ENCODE data around the gene UFM1.

DNA sequence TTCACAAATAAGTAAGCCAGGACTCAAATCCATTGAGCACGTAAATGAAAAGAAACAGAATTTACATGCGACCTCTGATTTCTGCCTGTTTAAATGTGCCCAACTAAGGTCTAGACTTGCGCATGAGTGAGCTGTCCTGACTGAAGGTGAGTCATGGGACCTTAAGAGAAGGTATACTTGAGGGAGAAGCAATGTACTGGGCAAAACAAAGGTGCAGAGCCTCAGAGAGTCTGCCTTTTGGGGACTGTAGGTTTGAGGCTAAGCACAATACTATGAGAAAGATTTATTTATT is 45.8 kb downstream of the UFM1 start:
- TF ChIP-seq, protein P1, sequence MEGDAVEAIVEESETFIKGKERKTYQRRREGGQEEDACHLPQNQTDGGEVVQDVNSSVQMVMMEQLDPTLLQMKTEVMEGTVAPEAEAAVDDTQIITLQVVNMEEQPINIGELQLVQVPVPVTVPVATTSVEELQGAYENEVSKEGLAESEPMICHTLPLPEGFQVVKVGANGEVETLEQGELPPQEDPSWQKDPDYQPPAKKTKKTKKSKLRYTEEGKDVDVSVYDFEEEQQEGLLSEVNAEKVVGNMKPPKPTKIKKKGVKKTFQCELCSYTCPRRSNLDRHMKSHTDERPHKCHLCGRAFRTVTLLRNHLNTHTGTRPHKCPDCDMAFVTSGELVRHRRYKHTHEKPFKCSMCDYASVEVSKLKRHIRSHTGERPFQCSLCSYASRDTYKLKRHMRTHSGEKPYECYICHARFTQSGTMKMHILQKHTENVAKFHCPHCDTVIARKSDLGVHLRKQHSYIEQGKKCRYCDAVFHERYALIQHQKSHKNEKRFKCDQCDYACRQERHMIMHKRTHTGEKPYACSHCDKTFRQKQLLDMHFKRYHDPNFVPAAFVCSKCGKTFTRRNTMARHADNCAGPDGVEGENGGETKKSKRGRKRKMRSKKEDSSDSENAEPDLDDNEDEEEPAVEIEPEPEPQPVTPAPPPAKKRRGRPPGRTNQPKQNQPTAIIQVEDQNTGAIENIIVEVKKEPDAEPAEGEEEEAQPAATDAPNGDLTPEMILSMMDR (IDR thresholded peaks at IDR 0.05; ENCODE audit: insufficient read depth, low read depth, low read length) = no peak
- TF ChIP-seq EZH2 (IDR thresholded peaks at IDR 0.05; ENCODE audit: insufficient read depth, low read length) = no peak

Measured in astrocyte (in vitro differentiated cells and primary cell).